Upper lobe of left lung (tissue), 6 donors: Measurements from ENCODE around the gene RBM19. TPM values are rescaled to one million over a fixed set of nuclear protein-coding genes. Genes with fewer than 3 reads are reported as not detected.

Experiments used
- ATAC-seq, 2 donors: fragments of 200-7000 bp; cut with Tn5 transposase; one replicate each; pipeline ENCODE4 v1.9.1; 2022; ENCODE audit warnings: mild to moderate bottlenecking in 2 of 2, moderate library complexity in 2 of 2; ENCODE audit not compliant: low FRiP score in 2 of 2
- DNase-seq, 2 donors: peaks; one replicate each; pipeline ENCODE4 v3.0.0-alpha.2; 2019 to 2020
- H3K27ac ChIP-seq, 4 donors: fragments of 200-600 bp; sonication (generic); one replicate each; pipeline ENCODE4 v1.5.1; 2016 to 2019
- H3K27me3 ChIP-seq, 4 donors: fragments of 200-600 bp; sonication (generic); one replicate each; pipeline ENCODE4 v1.5.1; 2017 to 2019
- H3K36me3 ChIP-seq, 4 donors: fragments of 200-600 bp; sonication (generic); one replicate each; pipeline ENCODE4 v1.5.1; 2016 to 2019
- H3K4me1 ChIP-seq, 4 donors: fragments of 200-600 bp; sonication (generic); one replicate each; pipeline ENCODE4 v1.5.1; 2018 to 2019
- H3K4me3 ChIP-seq, 4 donors: fragments of 200-600 bp; sonication (generic); one replicate each; pipeline ENCODE4 v1.5.1; 2017 to 2019; ENCODE audit warnings: mild to moderate bottlenecking in 2 of 4, moderate library complexity in 1 of 4
- H3K9me3 ChIP-seq, 4 donors: fragments of 200-600 bp; sonication (generic); one replicate each; pipeline ENCODE4 v1.5.1; 2018 to 2019
- CTCF ChIP-seq, 6 experiments: fragments of 450-650 bp in 4 of 6; fragments of 200-600 bp in 2 of 6; sonication (generic) in 2 of 6; IDR thresholded peaks; one replicate each; pipeline ENCODE4 v1.5.1; 2016 to 2019; ENCODE audit warnings: antibody characterized with exemption in 6 of 6
- EP300 ChIP-seq, 4 donors: sonication (generic); formaldehyde crosslinking; IDR thresholded peaks; one replicate each; pipeline ENCODE4 v1.5.1; 2017; ENCODE audit warnings: antibody characterized with exemption in 4 of 4, control low read depth in 2 of 4
- POLR2A ChIP-seq, 4 donors: fragments of 450-650 bp; IDR thresholded peaks; one replicate each; pipeline ENCODE4 v1.5.1; 2016 to 2017; ENCODE audit warnings: antibody characterized with exemption in 4 of 4, mild to moderate bottlenecking in 2 of 4
- POLR2AphosphoS5 ChIP-seq, 2 donors: sonication (generic); formaldehyde crosslinking; IDR thresholded peaks; one replicate each; pipeline ENCODE4 v1.5.1; 2017; ENCODE audit warnings: antibody characterized with exemption in 2 of 2
- WGBS, 2 donors: methylation state at CpG; one replicate each; pipeline ENCODE4 v1.1.5; 2017 to 2018; 5-methylcytosine and 5-hydroxymethylcytosine counted together
- total RNA-seq, 6 donors: library from RNA; depleted of rRNA in 4 of 6; stranded (reverse); fragments of >200 nt in 4 of 6; gene quantifications; one replicate each; pipeline versions ENCODE4 v1.1.0 to v1.2.1, GENCODE V29; 2016 to 2021
- donor health status: DM: no; HTN: no; CAD: no; lungs with moderate emphysema.
- donor health status: DM: no; HTN: yes; CAD: no; lungs with severe emphysema.

The RBM19 gene
- total RNA-seq, 6 donors from 2014 or later, result 25.5 to 131 (median 39.9) TPM

- no peaks in the 10 kb centered on the region for H3K4me1 ChIP-seq
- no peak overlapping the region for H3K27ac ChIP-seq
- WGBS, 2 donors, result 71 to 79% methylated on average over 5 of the region's 5 CpGs
- H3K4me3 ChIP-seq, result no peak overlapping the region
- ATAC-seq (no peak), DNase-seq (no peak)
- H3K36me3 ChIP-seq, result peaks cover 13 to 86% (median 39%) of the 10 kb centered on the region in 4 donors
- no peaks in the 10 kb centered on the region for H3K27me3 ChIP-seq
- TF ChIP-seq CTCF (IDR thresholded peaks at IDR 0.05), result no peak
- no peak for TF ChIP-seq EP300 (IDR thresholded peaks at IDR 0.05)
- no peak for TF ChIP-seq POLR2A (IDR thresholded peaks at IDR 0.05)
- no peak for TF ChIP-seq POLR2AphosphoS5 (IDR thresholded peaks at IDR 0.05)
- no peaks in the 10 kb centered on the region for H3K9me3 ChIP-seq
Observed at GRCh38 chr12:113929312-113929989, 36.7 kb downstream of the RBM19 start.

- no peak overlapping the region for H3K4me3 ChIP-seq
- DNase-seq (no peak), ATAC-seq (no peak)
- no peaks in the 10 kb centered on the region for H3K9me3 ChIP-seq
- WGBS, 2 donors, result 91 to 94% methylated on average over 8 of the region's 8 CpGs
- H3K27ac ChIP-seq, result no peak overlapping the region
- no peaks in the 10 kb centered on the region for H3K4me1 ChIP-seq
- no peaks in the 10 kb centered on the region for H3K27me3 ChIP-seq
- no peak for TF ChIP-seq EP300 (IDR thresholded peaks at IDR 0.05)
- TF ChIP-seq CTCF (IDR thresholded peaks at IDR 0.05), result no peak
- no peak for TF ChIP-seq POLR2A (IDR thresholded peaks at IDR 0.05)
- TF ChIP-seq POLR2AphosphoS5 (IDR thresholded peaks at IDR 0.05), result no peak
- peaks cover 20 to 91% (median 52%) of the 10 kb centered on the region in 4 donors for H3K36me3 ChIP-seq
Observed at GRCh38 chr12:113926788-113927187, 39.3 kb downstream of the RBM19 start.

GRCh38 chr12:113924341-113924740, 41.8 kb downstream of the RBM19 start:
- H3K9me3 ChIP-seq, result no peaks in the 10 kb centered on the region
- WGBS, 2 donors, result 67 to 89% methylated on average over 4 of the region's 4 CpGs
- H3K27ac ChIP-seq, result no peak overlapping the region
- TF ChIP-seq POLR2A (IDR thresholded peaks at IDR 0.05) (no peak), POLR2AphosphoS5 (IDR thresholded peaks at IDR 0.05) (no peak), CTCF (IDR thresholded peaks at IDR 0.05) (no peak), EP300 (IDR thresholded peaks at IDR 0.05) (no peak)
- no peaks in the 10 kb centered on the region for H3K27me3 ChIP-seq
- no peaks in the 10 kb centered on the region for H3K4me1 ChIP-seq
- DNase-seq (no peak), ATAC-seq (no peak)
- peaks cover 25 to 88% (median 49%) of the 10 kb centered on the region in 4 donors for H3K36me3 ChIP-seq
- H3K4me3 ChIP-seq, result no peak overlapping the region

GRCh38 chr12:113923251-113923650, 42.9 kb downstream of the RBM19 start:
- Histone ChIP-seq H3K27me3 (no peaks in the 10 kb centered on the region), H3K4me1 (no peaks in the 10 kb centered on the region), H3K4me3 (no peak overlapping the region), H3K36me3 (peaks cover 25 to 83% (median 50%) of the 10 kb centered on the region in 4 donors), H3K9me3 (no peaks in the 10 kb centered on the region), H3K27ac (no peak overlapping the region)
- 93 to 99% methylated on average over 5 of the region's 5 CpGs for WGBS, 2 donors
- DNase-seq, result no peak
- no peak for ATAC-seq
- TF ChIP-seq CTCF (IDR thresholded peaks at IDR 0.05), result no peak
- TF ChIP-seq POLR2AphosphoS5 (IDR thresholded peaks at IDR 0.05), result no peak
- TF ChIP-seq EP300 (IDR thresholded peaks at IDR 0.05), result no peak
- TF ChIP-seq POLR2A (IDR thresholded peaks at IDR 0.05), result no peak

- DNase-seq (no peak), ATAC-seq (no peak)
- no peaks in the 10 kb centered on the region for H3K27me3 ChIP-seq
- peaks cover 25 to 89% (median 51%) of the 10 kb centered on the region in 4 donors for H3K36me3 ChIP-seq
- WGBS, 2 donors, result 87 to 95% methylated on average over 2 to 3 of the region's 3 CpGs
- no peak overlapping the region for H3K27ac ChIP-seq
- no peak for TF ChIP-seq POLR2A (IDR thresholded peaks at IDR 0.05)
- H3K4me3 ChIP-seq, result no peak overlapping the region
- no peaks in the 10 kb centered on the region for H3K4me1 ChIP-seq
- H3K9me3 ChIP-seq, result no peaks in the 10 kb centered on the region
Observed at GRCh38 chr12:113921430-113921829, 44.7 kb downstream of the RBM19 start.
